ENCODE data around the gene LEKR1. TPM values are rescaled to one million over a fixed set of nuclear protein-coding genes. Genes with fewer than 3 reads are reported as not detected.
A peak's percentile ranks its signal among the peaks of the same experiment; 100 is the strongest.

Gene LEKR1
- total RNA-seq, 1 donor from 2014 or later, result 3.4 TPM

DNA sequence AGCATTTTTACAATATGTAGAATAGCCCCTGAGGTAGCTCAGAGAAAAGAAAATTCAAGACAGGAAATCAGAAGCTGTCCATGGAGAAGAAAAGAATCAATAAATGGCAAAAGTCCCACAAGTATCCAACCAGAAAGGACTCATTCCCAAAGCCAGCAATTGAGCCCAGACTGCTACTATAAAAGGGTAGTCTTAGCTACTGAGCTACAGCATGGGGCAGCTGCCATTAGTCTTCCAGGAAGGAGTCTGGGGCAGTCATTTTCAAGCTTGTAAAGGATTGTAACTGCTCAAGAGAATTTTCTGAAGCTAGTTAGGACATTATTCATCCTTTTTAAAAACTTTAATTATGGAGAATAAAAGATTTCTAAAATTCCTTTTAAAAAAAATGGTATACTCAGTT is 10.5 kb downstream of the LEKR1 start:
- Mint-ChIP-seq H3K9me3 (no peaks in the 10 kb centered on the region), H3K27me3 (ENCODE audit: low read depth) (no peaks in the 10 kb centered on the region), H3K36me3 (no peaks in the 10 kb centered on the region), H3K4me3 (no peak overlapping the region), H3K4me1 (peaks cover 19% of the 10 kb centered on the region), H3K27ac (peak overlapping the region; percentile 71)
- no peak for TF ChIP-seq CTCF (IDR thresholded peaks at IDR 0.05; ENCODE audit: unreplicated experiment)
- DNase-seq (ENCODE audit: low spot score in 2 of 2, unreplicated experiment in 2 of 2), result no peak

- H3K4me1 Mint-ChIP-seq, result peaks cover 21% of the 10 kb centered on the region
- H3K27me3 Mint-ChIP-seq (ENCODE audit: low read depth), result no peaks in the 10 kb centered on the region
- no peaks in the 10 kb centered on the region for H3K9me3 Mint-ChIP-seq
- no peak overlapping the region for H3K4me3 Mint-ChIP-seq
- H3K27ac Mint-ChIP-seq, result peak overlapping the region; percentile 85
- H3K36me3 Mint-ChIP-seq, result no peaks in the 10 kb centered on the region
- DNase-seq (ENCODE audit: low spot score in 2 of 2, unreplicated experiment in 2 of 2), result no peak
- TF ChIP-seq CTCF (IDR thresholded peaks at IDR 0.05; ENCODE audit: unreplicated experiment), result no peak
Observed at GRCh38 chr3:156837115-156837514, 11.0 kb downstream of the LEKR1 start.

GRCh38 chr3:156838035-156838434 is 11.9 kb downstream of the LEKR1 start:
- Mint-ChIP-seq H3K27me3 (ENCODE audit: low read depth) (no peaks in the 10 kb centered on the region), H3K36me3 (no peaks in the 10 kb centered on the region), H3K9me3 (no peaks in the 10 kb centered on the region)

GRCh38 chr3:156840826-156841689 is 14.9 kb downstream of the LEKR1 start:
- Mint-ChIP-seq H3K4me3 (no peak overlapping the region), H3K4me1 (peaks cover 30% of the 10 kb centered on the region), H3K27ac (no peak overlapping the region), H3K9me3 (no peaks in the 10 kb centered on the region), H3K36me3 (no peaks in the 10 kb centered on the region), H3K27me3 (ENCODE audit: low read depth) (no peaks in the 10 kb centered on the region)
- no peak for TF ChIP-seq CTCF (IDR thresholded peaks at IDR 0.05; ENCODE audit: unreplicated experiment)
- no peak for DNase-seq (ENCODE audit: low spot score in 2 of 2, unreplicated experiment in 2 of 2)

More at GRCh38 chr3:156838035-156838434, 11.9 kb downstream of the LEKR1 start:
- no peak for TF ChIP-seq CTCF (IDR thresholded peaks at IDR 0.05; ENCODE audit: unreplicated experiment)
- DNase-seq (ENCODE audit: low spot score in 2 of 2, unreplicated experiment in 2 of 2), result no peak
- Mint-ChIP-seq H3K4me3 (no peak overlapping the region), H3K27ac (no peak overlapping the region), H3K4me1 (peaks cover 30% of the 10 kb centered on the region)

GRCh38 chr3:156843071-156843808 is 17.1 kb downstream of the LEKR1 start:
- TF ChIP-seq CTCF (IDR thresholded peaks at IDR 0.05; ENCODE audit: unreplicated experiment), result no peak
- H3K4me3 Mint-ChIP-seq, result no peak overlapping the region
- peaks cover 20% of the 10 kb centered on the region for H3K4me1 Mint-ChIP-seq
- H3K27ac Mint-ChIP-seq, result no peak overlapping the region
- H3K36me3 Mint-ChIP-seq, result no peaks in the 10 kb centered on the region
- H3K27me3 Mint-ChIP-seq (ENCODE audit: low read depth), result no peaks in the 10 kb centered on the region
- no peak for DNase-seq (ENCODE audit: low spot score in 2 of 2, unreplicated experiment in 2 of 2)
- H3K9me3 Mint-ChIP-seq, result no peaks in the 10 kb centered on the region
